NCI-H187 (cell line): Measurements from ENCODE around the gene GSTA5.
"Not testable (repeated sequence)": the region's sequence is repeated elsewhere in the genome, so short reads cannot be mapped to it uniquely, and the experiment has no call there.

Experiments used
- DNase-seq, 2 experiments: peaks; one replicate each; lab custom pipeline; 2025; lab: John Stamatoyannopoulos, UW

The GSTA5 gene

DNA sequence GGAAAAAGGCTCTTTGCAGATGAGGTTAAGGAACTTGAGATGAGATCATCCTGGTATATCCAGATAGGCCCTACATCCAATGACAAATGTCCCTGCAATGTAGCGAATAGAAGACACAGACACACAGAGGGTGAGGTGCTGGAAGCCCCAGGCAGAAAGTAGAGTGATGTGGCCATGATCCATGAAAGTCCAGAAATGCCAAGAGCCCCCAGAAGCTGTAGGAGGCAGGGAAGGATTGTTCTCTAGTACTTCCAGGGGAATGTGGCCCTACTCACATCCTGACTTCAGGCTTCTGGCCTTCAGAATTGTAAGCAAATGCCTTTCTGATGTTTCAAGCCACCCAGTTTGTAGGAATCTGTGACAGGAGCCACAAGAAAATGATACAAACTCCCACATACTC lies 51.0 kb downstream of the GSTA5 start:
- DNase-seq, result not testable (repeated sequence)

GRCh38 chr6:52788478-52788877 lies 52.1 kb downstream of the GSTA5 start:
- DNase-seq, result no peak

GRCh38 chr6:52787917-52788316 lies 52.7 kb downstream of the GSTA5 start:
- no peak for DNase-seq

DNA sequence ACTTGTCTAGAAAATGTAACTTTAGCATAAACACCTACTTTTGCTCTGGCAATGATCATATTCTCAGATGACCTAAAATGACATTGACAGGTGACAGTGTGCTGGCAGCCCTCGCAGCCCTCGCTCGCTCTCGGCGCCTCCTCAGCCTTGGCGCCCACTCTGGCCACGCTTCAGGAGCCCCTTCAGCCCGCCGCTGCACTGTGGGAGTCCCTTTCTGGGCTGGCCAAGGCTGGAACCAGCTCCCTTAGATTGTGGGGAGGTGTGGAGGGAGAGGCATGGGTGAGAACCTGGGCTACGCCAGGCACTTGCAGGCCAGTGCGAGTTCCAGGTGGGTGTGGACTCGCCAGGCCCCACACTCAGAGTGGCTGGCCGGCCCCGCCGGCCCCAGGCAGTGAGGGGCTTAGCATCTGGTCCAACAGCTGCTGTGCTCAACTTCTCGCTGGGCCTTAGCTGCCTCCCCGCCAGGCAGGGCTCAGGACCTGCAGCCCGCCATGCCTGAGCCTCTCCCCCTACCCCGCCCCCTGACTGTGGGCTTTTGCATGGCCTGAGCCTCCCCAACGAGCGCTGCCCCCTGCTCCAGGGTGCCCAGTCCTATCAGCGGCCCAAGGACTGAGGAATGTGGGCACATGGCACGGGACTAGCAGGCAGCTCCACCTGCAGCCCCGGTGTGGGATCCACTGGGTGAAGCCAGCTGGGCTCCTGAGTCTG lies 54.2 kb downstream of the GSTA5 start:
- DNase-seq, result no peak

DNA sequence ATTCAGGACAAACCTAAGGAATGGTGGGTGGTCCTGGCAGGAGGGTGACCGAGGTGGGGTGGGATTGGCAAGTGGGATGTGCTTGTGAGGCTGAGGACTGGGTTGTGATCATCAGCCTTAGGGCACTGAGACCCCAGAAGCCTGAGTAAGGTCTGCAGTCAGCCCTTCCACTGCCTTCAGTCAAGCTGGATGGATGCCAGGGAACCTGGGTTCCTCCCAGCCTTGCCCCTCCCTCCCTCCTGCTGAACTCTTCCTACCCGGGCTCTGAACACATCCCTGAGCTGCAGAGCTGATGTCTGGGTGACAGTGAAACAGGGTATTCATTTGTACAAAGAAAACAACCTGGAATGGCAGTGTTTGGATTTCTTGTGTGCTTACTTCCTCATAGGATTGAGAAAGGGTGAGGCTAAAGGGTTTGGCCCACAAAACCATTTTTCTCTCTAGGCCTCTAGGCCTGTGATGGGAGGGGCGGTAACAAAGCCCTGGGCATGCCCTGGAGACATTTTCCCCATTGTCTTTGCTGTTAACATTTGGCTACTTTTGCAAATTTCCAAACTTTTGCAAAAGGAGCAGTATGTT lies 57.8 kb downstream of the GSTA5 start:
- DNase-seq, result not testable (repeated sequence)

DNA sequence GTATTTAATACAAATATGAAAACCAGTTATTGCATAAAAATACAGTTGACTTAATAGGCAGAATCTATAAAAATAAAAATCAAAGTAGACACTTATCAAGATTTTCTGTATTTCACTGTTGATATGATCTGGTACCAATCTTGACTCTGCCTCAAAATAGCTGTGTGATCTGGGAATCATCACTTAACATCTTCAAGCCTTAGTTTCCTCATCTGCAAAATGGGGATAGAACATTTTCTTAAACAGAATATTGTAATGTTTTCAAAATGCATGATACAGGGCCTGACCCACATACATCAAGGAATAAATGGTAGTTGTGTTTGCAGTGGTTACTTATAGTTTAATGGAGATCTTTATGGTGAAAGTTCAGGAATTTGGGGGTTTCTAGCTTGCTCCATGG lies 58.4 kb downstream of the GSTA5 start:
- DNase-seq, result not testable (repeated sequence)
